ENCODE measurements around the gene HSH2D. TPM values are rescaled to one million over a fixed set of nuclear protein-coding genes. Genes with fewer than 3 reads are reported as not detected.

HSH2D gene
- total and polyA plus RNA-seq, 9 of the 15 experiments (the other 6 are each of a cell fraction or from before 2014, with no cell fraction given), result 0.03 to 1.1 (median 0.35) TPM; not detected in 1

GRCh38 chr19:16204005-16204294 is 60.5 kb downstream of the HSH2D start:
- no peak for DNase-seq (ENCODE audit: extremely low read depth in 1 of 4, low spot score in 3 of 4)

DNA sequence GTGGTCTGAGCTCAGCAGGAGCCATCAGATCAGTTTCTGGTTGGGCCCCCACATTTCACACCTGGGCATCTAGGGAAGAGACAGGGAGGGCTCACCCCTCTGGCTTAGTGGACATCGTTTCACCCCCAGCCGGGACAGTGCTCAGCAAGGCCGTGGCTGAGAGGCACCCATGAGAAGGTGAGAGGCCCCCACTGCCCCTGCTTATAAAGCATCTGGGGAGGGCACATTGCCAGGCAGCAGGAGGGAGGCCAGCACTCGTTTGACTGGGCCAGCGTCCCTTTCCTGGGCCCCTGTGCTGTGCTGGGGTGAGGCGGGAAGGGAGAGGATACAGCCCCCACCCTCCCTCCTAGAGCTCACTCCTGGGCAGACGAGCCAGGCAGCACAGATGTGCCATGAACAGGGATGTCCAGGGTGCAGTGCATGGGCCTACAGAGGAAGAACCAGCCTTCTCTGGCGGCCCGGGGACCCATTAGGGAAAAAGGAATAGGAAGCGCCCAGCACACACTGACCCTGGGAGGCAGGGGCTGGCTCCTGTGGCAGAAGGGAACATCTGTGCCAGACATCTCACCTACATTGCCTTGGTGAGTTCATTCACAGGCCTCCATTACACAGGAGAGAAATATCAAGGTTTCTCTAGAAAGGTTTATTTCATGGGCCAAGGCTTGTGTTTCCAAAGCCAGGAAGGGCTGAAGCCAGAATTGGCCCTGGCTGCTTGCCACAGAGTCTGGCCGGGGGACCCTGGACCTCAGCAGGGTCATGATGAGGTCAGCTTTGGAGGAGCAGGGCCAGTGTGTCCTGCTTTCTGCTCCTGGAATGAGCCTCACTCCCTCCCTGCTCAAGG is 61.9 kb downstream of the HSH2D start:
- BruUV-seq (replicated peaks), result no TSS peak
- H3K4me1 ChIP-seq (replicated peaks in 1 of 2; ENCODE audit: control insufficient read depth in 2 of 2, insufficient read depth in 2 of 2, low read length in 2 of 2), result peaks cover 0 to 19% of the 10 kb centered on the region in 2 experiments; a peak in 3 of 5 replicates
- no peaks in the 10 kb centered on the region for H3K9me3 ChIP-seq (replicated peaks; ENCODE audit: control insufficient read depth, insufficient read depth, low read depth, low read length)
- no peak overlapping the region for H3K4me2 ChIP-seq (ENCODE audit: insufficient read depth, low read length)
- WGBS (ENCODE audit: insufficient coverage, low coverage, missing lambda C conversion rate), result 79% methylated on average over 9 of the region's 11 CpGs
- no peaks in the 10 kb centered on the region for H4K20me1 ChIP-seq (replicated peaks; ENCODE audit: control insufficient read depth, insufficient read depth, low read length)
- no peak overlapping the region; a peak in 1 of 4 replicates for H3K9ac ChIP-seq (ENCODE audit: insufficient read depth in 1 of 2, low read depth in 2 of 2, low read length in 2 of 2)
- DNase-seq (ENCODE audit: extremely low read depth in 1 of 4, low spot score in 3 of 4) (no peak), FAIRE-seq (no peak), ATAC-seq (no peak)
- ChIA-PET CTCF (ENCODE audit: low intra/inter-chr PET ratio) (no interaction called here), POLR2A (no interaction called here)
- no peaks in the 10 kb centered on the region for H3K79me2 ChIP-seq (ENCODE audit: control insufficient read depth, insufficient read depth, low read length)
- H3K27me3 ChIP-seq (ENCODE audit: control insufficient read depth in 2 of 2, insufficient read depth in 2 of 2, low read length in 2 of 2), result no peaks in the 10 kb centered on the region
- peaks cover 4% of the 10 kb centered on the region for H3K9me1 ChIP-seq (ENCODE audit: control insufficient read depth, insufficient read depth, low read length)
- no peak overlapping the region for H3K4me3 ChIP-seq
- TF ChIP-seq SRF (CRISPR knock-in tag; IDR thresholded peaks at IDR 0.05) (no peak), CBX5 (IDR thresholded peaks at IDR 0.05; ENCODE audit: borderline replicate concordance, low read depth) (no peak), PTBP1 (IDR thresholded peaks at IDR 0.05; ENCODE audit: low read depth, low read length) (no peak), HMG20A (CRISPR knock-in tag; conservative IDR thresholded peaks at IDR 0.05) (no peak), ZEB2 (IDR thresholded peaks at IDR 0.05) (no peak), ZNF583 (CRISPR knock-in tag; IDR thresholded peaks at IDR 0.05) (no peak)
- TF ChIP-seq, protein P1, sequence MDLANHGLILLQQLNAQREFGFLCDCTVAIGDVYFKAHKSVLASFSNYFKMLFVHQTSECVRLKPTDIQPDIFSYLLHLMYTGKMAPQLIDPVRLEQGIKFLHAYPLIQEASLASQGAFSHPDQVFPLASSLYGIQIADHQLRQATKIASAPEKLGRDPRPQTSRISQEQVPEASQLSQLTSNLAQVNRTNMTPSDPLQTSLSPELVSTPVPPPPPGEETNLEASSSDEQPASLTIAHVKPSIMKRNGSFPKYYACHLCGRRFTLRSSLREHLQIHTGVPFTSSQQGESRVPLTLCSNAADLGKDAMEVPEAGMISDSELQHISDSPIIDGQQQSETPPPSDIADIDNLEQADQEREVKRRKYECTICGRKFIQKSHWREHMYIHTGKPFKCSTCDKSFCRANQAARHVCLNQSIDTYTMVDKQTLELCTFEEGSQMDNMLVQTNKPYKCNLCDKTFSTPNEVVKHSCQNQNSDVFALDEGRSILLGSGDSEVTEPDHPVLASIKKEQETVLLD (IDR thresholded peaks at IDR 0.05), result no peak
- intact Hi-C loops (cut with micrococcal nuclease) (no loop called here), in situ Hi-C loops (cut with MboI) (no loop called here)
- no peak overlapping the region for H2AFZ ChIP-seq (ENCODE audit: low read depth, low read length)
- H3K27ac ChIP-seq (ENCODE audit: extremely low read depth, low read depth, low read length), result no peak overlapping the region
- H3K36me3 ChIP-seq (ENCODE audit: control insufficient read depth, insufficient read depth, low read length), result peaks cover 47% of the 10 kb centered on the region; the same call in 2 of the 3 replicates

More at GRCh38 chr19:16204005-16204294, 60.5 kb downstream of the HSH2D start:
- TF ChIP-seq ZNF274 (IDR thresholded peaks at IDR 0.05; ENCODE audit: borderline replicate concordance, low read depth, low read length) (no peak), DNMT1 (IDR thresholded peaks at IDR 0.05) (no peak), NCOR1 (IDR thresholded peaks at IDR 0.05) (no peak), RAD51 (IDR thresholded peaks at IDR 0.05; ENCODE audit: borderline replicate concordance, low read depth) (no peak)
- no peak overlapping the region for H3K27ac ChIP-seq (ENCODE audit: extremely low read depth, low read depth, low read length)
- no peak overlapping the region; a peak in 1 of 4 replicates for H3K9ac ChIP-seq (ENCODE audit: insufficient read depth in 1 of 2, low read depth in 2 of 2, low read length in 2 of 2)
- peaks cover 4% of the 10 kb centered on the region for H3K9me1 ChIP-seq (ENCODE audit: control insufficient read depth, insufficient read depth, low read length)
- peaks cover 4% of the 10 kb centered on the region; the same call in 1 of the 2 replicates for H4K20me1 ChIP-seq (replicated peaks; ENCODE audit: control insufficient read depth, insufficient read depth, low read length)
- intact Hi-C loops (cut with micrococcal nuclease) (no loop called here), in situ Hi-C loops (cut with MboI) (no loop called here)
- FAIRE-seq, result no peak
- H3K9me3 ChIP-seq (replicated peaks; ENCODE audit: control insufficient read depth, insufficient read depth, low read depth, low read length), result no peaks in the 10 kb centered on the region
- no peak overlapping the region for H3K4me2 ChIP-seq (ENCODE audit: insufficient read depth, low read length)
- ChIA-PET POLR2A (interaction anchor here (1.6 kb wide), 1 partner anchor 8 kb away, joined by 3 read pairs; no protein-coding TSS in a partner anchor), CTCF (ENCODE audit: low intra/inter-chr PET ratio) (no interaction called here)
- peaks cover 40% of the 10 kb centered on the region; the same call in 2 of the 3 replicates for H3K36me3 ChIP-seq (ENCODE audit: control insufficient read depth, insufficient read depth, low read length)
- H3K4me1 ChIP-seq (replicated peaks in 1 of 2; ENCODE audit: control insufficient read depth in 2 of 2, insufficient read depth in 2 of 2, low read length in 2 of 2), result peaks cover 1 to 24% of the 10 kb centered on the region in 2 experiments; a peak in 3 of 5 replicates
- peaks cover 4% of the 10 kb centered on the region; the same call in 1 of the 3 replicates for H3K79me2 ChIP-seq (ENCODE audit: control insufficient read depth, insufficient read depth, low read length)
- 72% methylated on average over 5 of the region's 5 CpGs for WGBS (ENCODE audit: insufficient coverage, low coverage, missing lambda C conversion rate)
- no peak overlapping the region for H3K4me3 ChIP-seq
- no peaks in the 10 kb centered on the region for H3K27me3 ChIP-seq (ENCODE audit: control insufficient read depth in 2 of 2, insufficient read depth in 2 of 2, low read length in 2 of 2)
- ATAC-seq, result no peak
- BruUV-seq (replicated peaks), result no TSS peak
- H2AFZ ChIP-seq (ENCODE audit: low read depth, low read length), result no peak overlapping the region

Measured in K562 (cell line).